ENCODE measurements around the gene CCSER1.

GRCh38 chr4:90122355-90122748, 4.8 kb upstream of the CCSER1 start:
- TF ChIP-seq, protein P1, sequence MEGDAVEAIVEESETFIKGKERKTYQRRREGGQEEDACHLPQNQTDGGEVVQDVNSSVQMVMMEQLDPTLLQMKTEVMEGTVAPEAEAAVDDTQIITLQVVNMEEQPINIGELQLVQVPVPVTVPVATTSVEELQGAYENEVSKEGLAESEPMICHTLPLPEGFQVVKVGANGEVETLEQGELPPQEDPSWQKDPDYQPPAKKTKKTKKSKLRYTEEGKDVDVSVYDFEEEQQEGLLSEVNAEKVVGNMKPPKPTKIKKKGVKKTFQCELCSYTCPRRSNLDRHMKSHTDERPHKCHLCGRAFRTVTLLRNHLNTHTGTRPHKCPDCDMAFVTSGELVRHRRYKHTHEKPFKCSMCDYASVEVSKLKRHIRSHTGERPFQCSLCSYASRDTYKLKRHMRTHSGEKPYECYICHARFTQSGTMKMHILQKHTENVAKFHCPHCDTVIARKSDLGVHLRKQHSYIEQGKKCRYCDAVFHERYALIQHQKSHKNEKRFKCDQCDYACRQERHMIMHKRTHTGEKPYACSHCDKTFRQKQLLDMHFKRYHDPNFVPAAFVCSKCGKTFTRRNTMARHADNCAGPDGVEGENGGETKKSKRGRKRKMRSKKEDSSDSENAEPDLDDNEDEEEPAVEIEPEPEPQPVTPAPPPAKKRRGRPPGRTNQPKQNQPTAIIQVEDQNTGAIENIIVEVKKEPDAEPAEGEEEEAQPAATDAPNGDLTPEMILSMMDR (conservative IDR thresholded peaks at IDR 0.05; ENCODE audit: low read length): no peak
- TF ChIP-seq EZH2phosphoT487 (IDR thresholded peaks at IDR 0.05; ENCODE audit: borderline replicate concordance): no peak

Data from Loucy (cell line).